Mesangial cell (primary cell): Measurements from ENCODE around the gene TMCO5A. TPM values are rescaled to one million over a fixed set of nuclear protein-coding genes. Genes with fewer than 3 reads are reported as not detected.

Experiments
- total RNA-seq: library from RNA; depleted of rRNA; stranded (reverse); fragments of >200 nt; gene quantifications from 2 replicates; pipeline ENCODE4 v1.2.3, GENCODE V29; 2015

The TMCO5A gene
- not detected in 2 replicates for total RNA-seq

GRCh38 chr15:37934340-37934739 is at the start of gene TMCO5A:
Gene TMCO5A (plus strand): TSS chr15:37934640. CDS start chr15:37936324, 1,684 bp downstream.

